Activated CD8-positive, alpha-beta T cell treated with anti-CD3 and anti-CD28 coated beads for 36 hours (primary cell): ENCODE results near the gene ZDHHC16. TPM values are rescaled to one million over a fixed set of nuclear protein-coding genes. Genes with fewer than 3 reads are reported as not detected.

Experiments
- ATAC-seq: fragments of 200-7000 bp; cut with Tn5 transposase; one replicate; pipeline ENCODE4 v1.10.0; 2021; ENCODE audit warnings: mild to moderate bottlenecking, moderate library complexity
- CTCF ChIA-PET: fragments of 350-600 bp; sonication (Branson Sonifier 250); formaldehyde crosslinking; loops from one replicate; lab custom pipeline; 2021; ENCODE audit warnings: antibody characterized with exemption; lab: Charles Lee
- POLR2A ChIA-PET: fragments of 350-600 bp; sonication (Branson Sonifier 250); formaldehyde crosslinking; loops from one replicate; lab custom pipeline; 2021; ENCODE audit warnings: antibody characterized with exemption; lab: Charles Lee
- DNase-seq: peaks from one replicate; pipeline ENCODE4 v3.0.0-alpha.2; 2020
- H3K27ac Mint-ChIP-seq: one replicate; pipeline ENCODE4 v1.8.0; 2021; ENCODE audit warnings: mild to moderate bottlenecking, mixed read lengths
- H3K27me3 Mint-ChIP-seq: one replicate; pipeline ENCODE4 v1.8.0; 2021; ENCODE audit warnings: mixed read lengths
- H3K36me3 Mint-ChIP-seq: one replicate; pipeline ENCODE4 v1.8.0; 2021; ENCODE audit warnings: low read depth, mixed read lengths
- H3K4me1 Mint-ChIP-seq: one replicate; pipeline ENCODE4 v1.8.0; 2021; ENCODE audit warnings: low read depth, mixed read lengths
- H3K4me3 Mint-ChIP-seq: one replicate; pipeline ENCODE4 v1.8.0; 2021; ENCODE audit warnings: mild to moderate bottlenecking, moderate library complexity, mixed read lengths
- H3K9me3 Mint-ChIP-seq: one replicate; pipeline ENCODE4 v1.8.0; 2021; ENCODE audit warnings: mixed read lengths
- intact Hi-C: fragments of 100-400 bp; cut with micrococcal nuclease; formaldehyde crosslinking; loops from one replicate; pipeline ENCODE4 v1.10.0; 2022
- total RNA-seq, 2 experiments: library from RNA; stranded (reverse); gene quantifications; one replicate each; pipeline ENCODE4 v1.2.3, GENCODE V29; 2021
- TF ChIP-seq, protein P1 (sequence below): fragments of 200-600 bp; IDR thresholded peaks from one replicate; pipeline ENCODE4 v1.8.0; 2022; ENCODE audit warnings: antibody characterized with exemption, mild to moderate bottlenecking

Gene ZDHHC16
- total RNA-seq, 2 experiments from 2014 or later = 23.8 to 25.2 TPM

DNA sequence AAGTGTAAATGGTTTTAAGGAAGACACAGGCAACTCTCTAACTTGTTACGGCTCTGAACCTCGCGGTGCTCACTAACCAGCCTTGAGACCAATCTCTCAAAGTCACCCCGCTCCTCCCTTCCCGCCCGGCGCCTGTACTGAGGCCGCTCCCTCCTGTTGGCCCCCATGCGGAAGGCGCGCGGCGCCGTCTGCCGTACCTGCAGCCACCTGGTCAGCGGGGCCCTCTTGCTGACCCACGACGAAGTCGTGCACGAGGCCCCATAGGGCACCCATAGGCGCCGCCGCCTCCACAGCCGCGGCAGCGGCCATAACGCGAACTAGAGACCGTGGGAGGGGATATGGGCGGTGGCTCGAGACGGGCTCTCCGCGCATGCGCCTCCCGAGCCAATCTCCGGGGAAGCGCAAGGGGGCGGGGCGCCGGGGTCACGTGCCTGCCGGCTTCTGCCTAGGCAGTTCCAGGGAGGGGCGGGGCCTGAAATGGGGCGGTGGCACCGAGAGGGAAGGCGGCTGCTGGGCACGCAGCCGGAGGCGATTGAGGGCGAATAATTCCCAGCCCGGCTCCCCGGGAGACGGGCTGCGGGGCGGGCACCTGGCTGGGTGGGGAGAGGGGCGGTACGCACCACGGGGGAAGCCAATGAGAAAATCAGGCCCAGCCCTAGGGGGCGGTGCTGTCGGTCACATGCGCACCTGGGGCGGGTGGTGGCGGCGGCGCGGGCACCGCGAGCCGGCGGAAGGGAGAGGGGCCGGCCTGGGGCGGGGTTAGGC lies 52.3 kb downstream of the ZDHHC16 start, which contains the start of gene MMS19:
Gene MMS19 (minus strand): TSS at position 347 of the 765 bp plus-strand sequence. CDS start 38 bp downstream, at position 309.
- intact Hi-C loops = loop anchor here (10.0 kb wide), 1 partner anchor 93 kb away; the partner anchor contains the start of gene RRP12
- Mint-ChIP-seq H3K4me3 (peak within 1 kb of the TSS; percentile 89), H3K9me3 (no peaks in the 10 kb centered on the region), H3K27ac (peak within 1 kb of the TSS; percentile 98), H3K36me3 (peaks cover 26% of the 10 kb centered on the region), H3K4me1 (peaks cover 33% of the 10 kb centered on the region), H3K27me3 (peaks cover 30% of the 10 kb centered on the region)
- CTCF ChIA-PET = interaction anchor here (1.4 kb wide), 1 partner anchor 36 kb away, joined by 4 read pairs; no protein-coding TSS in a partner anchor
- TF ChIP-seq, protein P1, sequence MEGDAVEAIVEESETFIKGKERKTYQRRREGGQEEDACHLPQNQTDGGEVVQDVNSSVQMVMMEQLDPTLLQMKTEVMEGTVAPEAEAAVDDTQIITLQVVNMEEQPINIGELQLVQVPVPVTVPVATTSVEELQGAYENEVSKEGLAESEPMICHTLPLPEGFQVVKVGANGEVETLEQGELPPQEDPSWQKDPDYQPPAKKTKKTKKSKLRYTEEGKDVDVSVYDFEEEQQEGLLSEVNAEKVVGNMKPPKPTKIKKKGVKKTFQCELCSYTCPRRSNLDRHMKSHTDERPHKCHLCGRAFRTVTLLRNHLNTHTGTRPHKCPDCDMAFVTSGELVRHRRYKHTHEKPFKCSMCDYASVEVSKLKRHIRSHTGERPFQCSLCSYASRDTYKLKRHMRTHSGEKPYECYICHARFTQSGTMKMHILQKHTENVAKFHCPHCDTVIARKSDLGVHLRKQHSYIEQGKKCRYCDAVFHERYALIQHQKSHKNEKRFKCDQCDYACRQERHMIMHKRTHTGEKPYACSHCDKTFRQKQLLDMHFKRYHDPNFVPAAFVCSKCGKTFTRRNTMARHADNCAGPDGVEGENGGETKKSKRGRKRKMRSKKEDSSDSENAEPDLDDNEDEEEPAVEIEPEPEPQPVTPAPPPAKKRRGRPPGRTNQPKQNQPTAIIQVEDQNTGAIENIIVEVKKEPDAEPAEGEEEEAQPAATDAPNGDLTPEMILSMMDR = no peak
- POLR2A ChIA-PET = interaction anchor here (0.6 to 0.9 kb wide), 3 partner anchors 27 to 280 kb away, joined by 3 to 4 read pairs (median 3); no protein-coding TSS in a partner anchor
- ATAC-seq = peak; percentile 92
- peak; percentile 99 for DNase-seq

DNA sequence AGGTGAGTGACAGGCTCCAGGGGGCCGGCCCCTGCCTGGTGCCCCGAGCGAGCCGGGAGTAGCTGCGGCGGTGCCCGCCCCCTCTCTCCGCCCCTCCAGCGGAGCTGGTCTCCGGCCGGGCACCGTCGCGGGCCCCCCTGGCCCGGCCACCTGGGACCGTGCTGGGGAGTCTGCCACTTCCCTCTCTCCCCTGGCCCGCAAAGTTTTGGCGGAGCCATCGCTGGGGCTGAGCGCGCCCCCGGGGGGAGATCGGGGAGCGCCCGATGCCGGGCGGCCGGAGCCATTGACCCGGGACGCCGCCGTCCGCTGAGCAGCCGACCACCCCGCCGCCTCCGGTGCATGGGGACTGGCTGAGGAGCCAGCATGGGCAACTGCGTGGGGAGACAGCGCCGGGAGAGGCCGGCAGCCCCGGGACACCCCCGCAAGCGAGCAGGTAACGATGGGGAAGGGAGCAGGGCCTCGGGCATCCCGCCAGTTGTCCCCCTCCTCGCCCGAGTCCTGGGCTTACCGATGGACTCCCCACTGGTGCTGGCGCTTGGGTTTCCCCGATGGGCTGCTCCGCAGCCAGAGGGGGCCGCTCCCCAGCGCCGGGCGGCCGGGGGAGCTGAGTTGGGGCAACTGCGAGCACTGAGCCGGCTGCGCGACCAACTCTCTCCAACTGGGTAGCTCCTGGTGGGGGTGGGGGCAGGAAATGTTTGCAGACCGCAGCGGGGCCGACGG lies 53.0 kb downstream of the ZDHHC16 start, which contains the start of gene UBTD1:
Gene UBTD1 (plus strand): TSS at position 84 of the 720 bp plus-strand sequence. CDS start 280 bp downstream, at position 364.
- peaks cover 30% of the 10 kb centered on the region for H3K27me3 Mint-ChIP-seq
- intact Hi-C loops = loop anchor here (10.0 kb wide), 1 partner anchor 94 kb away; the partner anchor contains the start of gene RRP12
- peaks cover 20% of the 10 kb centered on the region for H3K36me3 Mint-ChIP-seq
- no peaks in the 10 kb centered on the region for H3K9me3 Mint-ChIP-seq
- DNase-seq (peak; percentile 33), ATAC-seq (no peak)
- H3K27ac Mint-ChIP-seq = peak within 1 kb of the TSS; percentile 98
- peaks cover 31% of the 10 kb centered on the region for H3K4me1 Mint-ChIP-seq
- POLR2A ChIA-PET = interaction anchor here (0.6 to 0.9 kb wide), 3 partner anchors 27 to 280 kb away, joined by 3 to 4 read pairs (median 3); no protein-coding TSS in a partner anchor
- peak within 1 kb of the TSS; percentile 89 for H3K4me3 Mint-ChIP-seq
- TF ChIP-seq, protein P1 = no peak
- CTCF ChIA-PET = interaction anchor here (0.8 to 1.4 kb wide), 4 partner anchors 35 to 177 kb away, joined by 3 to 4 read pairs (median 4); no protein-coding TSS in a partner anchor

DNA sequence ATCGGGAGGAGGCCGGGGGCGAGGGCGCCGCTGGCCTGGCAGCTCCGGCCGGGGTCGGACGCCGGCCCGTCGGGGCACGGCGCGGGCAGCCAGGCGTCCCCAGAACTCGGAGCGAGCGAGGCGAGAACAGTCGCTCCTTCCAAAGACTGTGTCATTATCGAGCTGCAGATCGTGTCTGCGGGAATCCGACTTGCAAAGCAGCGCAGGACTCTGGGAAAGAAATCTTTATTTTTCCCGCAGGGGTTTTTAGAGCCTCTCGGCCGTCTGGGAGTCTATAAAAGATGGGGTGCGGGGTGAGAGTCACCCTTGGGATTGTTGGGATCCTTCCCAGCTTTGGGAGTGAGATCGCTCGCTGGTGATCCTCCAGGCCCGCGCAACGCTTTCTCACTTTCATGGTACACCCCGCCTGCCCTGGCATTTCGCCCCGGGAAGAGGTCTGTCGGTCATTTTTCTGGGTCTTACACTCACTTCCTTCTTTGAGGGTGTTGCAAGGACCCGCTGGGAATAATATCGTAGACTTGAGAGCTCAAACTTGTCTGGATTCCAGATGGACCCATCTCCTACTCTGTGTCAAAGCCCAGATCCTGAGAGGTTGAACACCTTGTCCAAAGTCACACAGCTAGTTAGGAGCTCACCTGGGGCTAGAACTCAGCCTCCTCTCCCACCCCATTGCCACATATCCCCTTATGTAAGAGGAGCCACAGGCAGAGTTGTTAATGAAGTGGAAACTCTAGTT lies 53.8 kb downstream of the ZDHHC16 start:
- DNase-seq (no peak), ATAC-seq (no peak)
- TF ChIP-seq, protein P1 = no peak
- ChIA-PET POLR2A (interaction anchor here (0.9 kb wide), 2 partner anchors 26 to 85 kb away, joined by 3 to 4 read pairs; no protein-coding TSS in a partner anchor), CTCF (interaction anchor here (0.8 to 1.5 kb wide), 6 partner anchors 34 to 177 kb away, joined by 3 to 4 read pairs (median 4); no protein-coding TSS in a partner anchor)
- Mint-ChIP-seq H3K4me1 (peaks cover 23% of the 10 kb centered on the region), H3K9me3 (no peaks in the 10 kb centered on the region), H3K27ac (no peak overlapping the region), H3K4me3 (peak overlapping the region; percentile 56), H3K27me3 (peaks cover 30% of the 10 kb centered on the region), H3K36me3 (peaks cover 15% of the 10 kb centered on the region)
- intact Hi-C loops = loop anchor here (10.0 kb wide), 1 partner anchor 95 kb away; the partner anchor contains the start of gene RRP12

DNA sequence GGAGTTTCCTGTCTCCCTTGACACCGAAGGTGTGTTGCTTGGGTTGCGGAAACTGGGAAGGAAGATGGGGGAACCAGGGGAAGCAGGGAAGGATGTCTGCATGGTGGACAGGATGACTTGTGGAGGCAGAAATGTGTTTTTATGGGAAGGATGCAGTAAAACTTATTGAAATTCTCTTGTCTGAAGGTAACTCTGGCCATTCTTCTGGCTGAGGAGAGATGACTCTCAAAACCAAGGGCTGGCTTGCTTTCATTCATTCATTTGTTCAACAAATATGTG lies 54.3 kb downstream of the ZDHHC16 start:
- Mint-ChIP-seq H3K36me3 (peaks cover 11% of the 10 kb centered on the region), H3K27me3 (peaks cover 30% of the 10 kb centered on the region), H3K27ac (no peak overlapping the region), H3K4me1 (peaks cover 18% of the 10 kb centered on the region), H3K9me3 (no peaks in the 10 kb centered on the region), H3K4me3 (peak overlapping the region; percentile 56)
- ChIA-PET CTCF (interaction anchor here (1.1 to 1.5 kb wide), 2 partner anchors 34 to 37 kb away, joined by 4 read pairs; no protein-coding TSS in a partner anchor), POLR2A (no interaction called here)
- TF ChIP-seq, protein P1 = no peak
- ATAC-seq = no peak
- DNase-seq = no peak
- intact Hi-C loops = no loop called here
